Esophagus muscularis mucosa (tissue), 4 donors: ENCODE data around the gene YY1.

Experiments
- CTCF ChIP-seq, 3 experiments: fragments of 200-600 bp in 2 of 3; fragments of 450-650 bp in 1 of 3; sonication (generic) in 2 of 3; IDR thresholded peaks; one replicate each; pipeline ENCODE4 v1.5.1; 2017 to 2019; ENCODE audit warnings: antibody characterized with exemption in 3 of 3, mild to moderate bottlenecking in 2 of 3, moderate library complexity in 1 of 3
- EP300 ChIP-seq: sonication (generic); formaldehyde crosslinking; IDR thresholded peaks from one replicate; pipeline ENCODE4 v1.6.1; 2017; ENCODE audit warnings: antibody characterized with exemption
- POLR2A ChIP-seq: fragments of 450-650 bp; IDR thresholded peaks from one replicate; pipeline ENCODE4 v1.6.1; 2017; ENCODE audit warnings: antibody characterized with exemption, moderate library complexity, mild to moderate bottlenecking, low read depth
- POLR2AphosphoS5 ChIP-seq, 2 donors: sonication (generic); formaldehyde crosslinking; IDR thresholded peaks; one replicate each; pipeline ENCODE4 v1.6.1; 2017; ENCODE audit warnings: antibody characterized with exemption in 2 of 2

GRCh38 chr14:100282766-100283419, 43.9 kb downstream of the YY1 start:
- TF ChIP-seq CTCF (IDR thresholded peaks at IDR 0.05) (no peak), POLR2AphosphoS5 (IDR thresholded peaks at IDR 0.05) (no peak), POLR2A (no peak), EP300 (no peak)
